GM03348 (cell line): ENCODE measurements around the gene MAST4.

ENCODE experiments used
- DNase-seq: peaks from one replicate; pipeline ENCODE4 v3.0.0; 2012; ENCODE audit warnings: low spot score

Gene MAST4

GRCh38 chr5:66874004-66874403 is 277.8 kb downstream of the MAST4 start:
- no peak for DNase-seq

GRCh38 chr5:66875315-66875714 is 279.1 kb downstream of the MAST4 start:
- DNase-seq: no peak

- DNase-seq: no peak
Measured at GRCh38 chr5:66876266-66876807, 280.1 kb downstream of the MAST4 start.

- no peak for DNase-seq
Measured at GRCh38 chr5:66877843-66878242, 281.6 kb downstream of the MAST4 start.

GRCh38 chr5:66880401-66880800 is 284.2 kb downstream of the MAST4 start:
- DNase-seq: no peak

- no peak for DNase-seq
Measured at GRCh38 chr5:66881480-66882161, 285.4 kb downstream of the MAST4 start.

GRCh38 chr5:66882606-66883227 is 286.5 kb downstream of the MAST4 start:
- DNase-seq: no peak

GRCh38 chr5:66884564-66885243 is 288.5 kb downstream of the MAST4 start:
- DNase-seq: no peak

- no peak for DNase-seq
Measured at GRCh38 chr5:66886941-66887340, 290.7 kb downstream of the MAST4 start.

- no peak for DNase-seq
Measured at GRCh38 chr5:66888613-66889012, 292.4 kb downstream of the MAST4 start.

- DNase-seq: no peak
Measured at GRCh38 chr5:66889056-66889455, 292.9 kb downstream of the MAST4 start.

- DNase-seq: no peak
Measured at GRCh38 chr5:66889524-66889923, 293.3 kb downstream of the MAST4 start.

GRCh38 chr5:66891184-66891925 is 295.2 kb downstream of the MAST4 start:
- DNase-seq: no peak

- no peak for DNase-seq
Measured at GRCh38 chr5:66892716-66893115, 296.5 kb downstream of the MAST4 start.

- peak; percentile 5 for DNase-seq
Measured at GRCh38 chr5:66894480-66895240, 298.5 kb downstream of the MAST4 start.

GRCh38 chr5:66896171-66896570 is 300.0 kb downstream of the MAST4 start:
- no peak for DNase-seq

GRCh38 chr5:66897356-66897755 is 301.2 kb downstream of the MAST4 start:
- DNase-seq: no peak

- no peak for DNase-seq
Measured at GRCh38 chr5:66898241-66898995, 302.2 kb downstream of the MAST4 start.

GRCh38 chr5:66903218-66903617 is 307.0 kb downstream of the MAST4 start:
- no peak for DNase-seq

- no peak for DNase-seq
Measured at GRCh38 chr5:66903709-66904108, 307.5 kb downstream of the MAST4 start.

GRCh38 chr5:66904189-66904588 is 308.0 kb downstream of the MAST4 start:
- DNase-seq: no peak
